Nucleus accumbens (tissue), 56 donors: ENCODE data around the gene PADI3.

Experiments used
- DNase-seq, 56 donors: peaks; one replicate each; lab custom pipeline; 2025; lab: John Stamatoyannopoulos, UW

The PADI3 gene, protein sequence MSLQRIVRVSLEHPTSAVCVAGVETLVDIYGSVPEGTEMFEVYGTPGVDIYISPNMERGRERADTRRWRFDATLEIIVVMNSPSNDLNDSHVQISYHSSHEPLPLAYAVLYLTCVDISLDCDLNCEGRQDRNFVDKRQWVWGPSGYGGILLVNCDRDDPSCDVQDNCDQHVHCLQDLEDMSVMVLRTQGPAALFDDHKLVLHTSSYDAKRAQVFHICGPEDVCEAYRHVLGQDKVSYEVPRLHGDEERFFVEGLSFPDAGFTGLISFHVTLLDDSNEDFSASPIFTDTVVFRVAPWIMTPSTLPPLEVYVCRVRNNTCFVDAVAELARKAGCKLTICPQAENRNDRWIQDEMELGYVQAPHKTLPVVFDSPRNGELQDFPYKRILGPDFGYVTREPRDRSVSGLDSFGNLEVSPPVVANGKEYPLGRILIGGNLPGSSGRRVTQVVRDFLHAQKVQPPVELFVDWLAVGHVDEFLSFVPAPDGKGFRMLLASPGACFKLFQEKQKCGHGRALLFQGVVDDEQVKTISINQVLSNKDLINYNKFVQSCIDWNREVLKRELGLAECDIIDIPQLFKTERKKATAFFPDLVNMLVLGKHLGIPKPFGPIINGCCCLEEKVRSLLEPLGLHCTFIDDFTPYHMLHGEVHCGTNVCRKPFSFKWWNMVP

DNA sequence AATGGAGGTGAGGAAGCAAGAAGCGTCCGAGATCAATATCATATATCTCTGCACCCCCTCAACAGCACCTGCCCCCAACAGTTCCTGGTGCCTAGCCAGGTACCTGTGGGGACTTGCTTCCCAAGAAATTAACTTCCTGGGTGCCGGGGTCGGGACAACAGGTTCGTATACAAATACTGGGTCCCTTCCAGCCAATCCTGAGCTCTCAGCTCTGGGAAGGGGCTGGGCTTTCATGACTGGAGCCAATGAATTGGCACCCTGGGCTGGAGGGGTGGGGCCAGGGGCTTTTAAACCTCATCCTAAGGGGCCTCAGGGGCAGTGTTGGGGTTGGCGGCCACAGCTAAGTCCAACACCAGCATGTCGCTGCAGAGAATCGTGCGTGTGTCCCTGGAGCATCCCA is at the start of gene PADI3:
TSS of gene PADI3 (plus strand) at position 318 of the 400 bp plus-strand sequence. CDS start at position 358, 40 bp downstream.
- DNase-seq: no peak

DNA sequence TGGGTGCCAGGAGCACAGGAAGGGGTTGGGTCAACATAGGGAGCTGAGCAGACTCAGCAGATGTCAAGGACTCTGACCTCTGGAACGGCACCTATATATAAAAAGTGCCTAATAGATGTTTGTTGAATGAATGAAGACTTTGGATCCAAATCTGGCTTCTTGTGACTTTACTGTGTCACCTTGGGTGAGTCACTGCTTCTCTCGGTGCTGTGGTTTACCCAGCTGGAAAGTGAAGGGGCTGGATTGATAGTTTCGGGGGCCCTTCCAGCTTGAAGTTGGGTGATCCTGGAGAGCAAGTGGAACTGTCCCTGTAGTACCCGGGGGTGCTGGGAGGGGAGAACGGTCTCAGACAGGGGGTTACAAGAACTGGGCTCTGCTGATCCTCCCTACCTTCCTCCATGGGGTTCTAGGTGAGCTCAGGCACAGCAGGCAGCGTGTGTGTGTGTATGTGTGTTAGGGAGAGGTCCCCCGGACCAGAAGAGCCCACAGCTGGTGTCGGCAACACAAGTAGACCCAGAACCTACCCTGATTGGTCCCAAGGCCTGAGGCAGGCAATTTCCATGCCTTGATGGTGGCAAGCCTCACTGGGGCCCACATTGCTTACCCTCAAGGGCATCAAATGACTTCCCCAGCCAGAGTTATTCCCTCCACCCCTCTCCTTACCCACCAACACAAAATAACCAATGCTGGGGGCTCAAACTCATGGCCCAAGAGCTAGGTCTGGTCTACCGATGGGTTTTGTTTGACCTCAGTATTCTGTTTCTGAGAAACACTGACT is 49.4 kb upstream of the PADI3 start:
- DNase-seq: no peak

DNA sequence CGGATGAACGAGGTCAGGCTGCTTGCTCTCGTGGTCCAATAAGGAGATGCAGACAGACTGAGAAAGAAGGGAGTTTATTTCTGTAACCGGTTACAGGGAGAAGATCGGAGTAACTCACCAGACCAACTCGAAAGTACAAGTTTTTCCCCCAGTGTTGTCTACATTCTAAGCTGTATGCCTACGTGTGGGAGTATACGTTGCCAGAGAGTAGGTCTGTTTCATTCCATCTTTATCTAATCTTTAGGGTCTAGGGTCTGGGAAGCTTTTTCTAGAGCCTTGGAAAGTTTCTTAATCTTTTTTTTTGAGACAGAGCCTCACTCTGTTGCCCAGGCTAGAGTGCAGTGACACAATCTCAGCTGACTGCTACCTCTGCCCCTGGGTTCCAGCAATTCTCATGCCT is 48.7 kb upstream of the PADI3 start:
- DNase-seq: no peak

DNA sequence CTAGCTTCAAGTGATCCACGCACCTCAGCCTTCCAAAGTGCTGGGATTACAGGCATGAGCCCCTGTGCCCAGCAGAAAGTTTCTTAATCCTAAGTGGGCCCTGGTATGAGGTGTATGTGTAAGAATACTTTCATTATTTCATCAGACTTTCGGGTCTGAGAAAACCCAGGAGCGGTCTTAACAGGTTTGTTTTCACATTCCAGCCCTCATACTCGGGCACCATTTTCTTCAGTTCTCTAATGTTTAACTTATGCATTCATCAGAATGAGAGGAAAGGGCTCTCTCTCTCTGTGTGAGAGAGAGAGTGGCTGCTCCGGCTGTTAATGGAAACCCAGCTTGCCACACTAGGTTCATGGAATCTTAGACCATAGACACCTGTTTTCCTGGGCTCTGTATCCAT is 48.1 kb upstream of the PADI3 start:
- DNase-seq: no peak

DNA sequence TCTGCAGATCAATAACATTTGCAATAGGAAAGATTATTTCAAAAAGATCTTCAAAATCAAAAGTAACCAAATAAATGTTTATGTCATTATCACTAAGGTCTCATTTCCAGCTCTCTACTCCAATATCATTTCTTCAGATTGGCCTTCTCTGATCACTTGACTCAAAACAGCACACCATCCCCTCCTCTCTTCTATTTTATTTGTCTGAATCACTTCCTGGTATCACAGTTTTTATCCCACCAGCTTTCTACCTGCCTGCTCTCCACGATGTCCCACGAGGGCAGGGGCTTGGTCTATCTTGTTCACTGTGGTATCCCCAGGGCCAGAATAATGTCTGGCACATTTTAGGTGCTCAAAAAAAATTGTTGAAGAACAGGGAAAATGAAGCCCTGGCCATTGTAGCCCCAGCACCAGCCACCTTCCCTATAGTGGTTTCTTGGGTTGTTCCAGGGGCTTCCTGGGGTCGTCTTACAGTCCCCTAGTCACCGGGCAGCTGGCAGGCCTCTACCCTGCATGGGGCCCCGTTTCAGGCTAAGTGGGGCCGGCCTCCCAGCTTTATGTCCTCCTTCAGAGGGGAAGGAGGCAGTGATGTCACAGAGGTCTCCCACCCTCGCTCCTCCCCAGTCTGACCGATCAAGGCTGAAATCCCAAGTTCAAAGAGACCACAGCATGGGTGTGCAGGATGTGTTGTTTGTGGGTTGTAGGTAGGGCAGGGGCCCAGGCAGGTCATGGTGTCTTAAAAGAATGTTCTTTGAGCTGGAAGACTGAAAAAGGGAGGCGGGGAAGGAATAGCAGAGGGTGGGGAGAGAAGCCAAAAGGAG is 47.5 kb upstream of the PADI3 start:
- no peak for DNase-seq

DNA sequence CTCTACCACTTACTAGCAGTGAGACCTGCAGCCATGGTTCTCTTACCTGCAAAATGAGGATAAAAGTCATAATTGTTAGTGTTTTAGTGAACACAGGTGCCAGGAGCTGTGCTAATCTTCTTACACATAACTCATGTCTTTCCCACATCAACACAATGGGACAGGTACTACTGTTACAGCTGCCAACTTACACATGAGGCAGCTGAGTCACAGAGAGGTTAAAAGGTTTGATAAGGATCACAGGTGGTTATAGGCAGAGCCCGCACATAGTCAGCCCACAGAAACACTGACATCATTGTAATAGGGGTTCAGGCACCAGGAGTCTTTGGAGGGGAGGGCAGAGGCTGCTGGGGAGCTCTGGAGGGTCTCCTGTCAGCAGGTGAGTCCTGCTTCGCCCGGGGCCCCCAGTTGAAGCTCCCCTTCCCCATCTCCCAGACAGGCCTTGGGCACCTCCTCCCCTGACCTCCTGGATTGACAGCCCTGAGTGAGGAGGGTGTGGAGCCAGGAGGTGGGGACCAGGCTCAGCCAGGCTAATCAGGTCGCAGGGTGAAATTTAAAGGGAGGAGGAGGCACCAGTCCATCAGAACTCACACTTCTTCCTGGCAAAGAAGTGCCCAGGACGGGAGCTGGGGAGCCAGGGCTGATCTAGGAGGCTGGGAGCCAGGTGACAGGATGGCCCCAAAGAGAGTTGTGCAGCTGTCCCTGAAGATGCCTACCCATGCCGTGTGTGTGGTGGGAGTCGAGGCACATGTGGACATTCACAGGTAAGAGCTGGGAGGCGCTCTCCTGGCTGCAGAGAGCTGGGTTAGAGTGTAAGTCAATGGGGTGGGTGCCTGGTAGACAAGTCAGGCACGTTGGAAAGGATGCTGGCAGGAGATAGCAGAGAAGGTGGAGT is 44.1 kb upstream of the PADI3 start, which contains the start of gene PADI1:
TSS of gene PADI1 (plus strand) at position 583 of the 895 bp plus-strand sequence. CDS start at position 673, 90 bp downstream.
- DNase-seq: no peak

DNA sequence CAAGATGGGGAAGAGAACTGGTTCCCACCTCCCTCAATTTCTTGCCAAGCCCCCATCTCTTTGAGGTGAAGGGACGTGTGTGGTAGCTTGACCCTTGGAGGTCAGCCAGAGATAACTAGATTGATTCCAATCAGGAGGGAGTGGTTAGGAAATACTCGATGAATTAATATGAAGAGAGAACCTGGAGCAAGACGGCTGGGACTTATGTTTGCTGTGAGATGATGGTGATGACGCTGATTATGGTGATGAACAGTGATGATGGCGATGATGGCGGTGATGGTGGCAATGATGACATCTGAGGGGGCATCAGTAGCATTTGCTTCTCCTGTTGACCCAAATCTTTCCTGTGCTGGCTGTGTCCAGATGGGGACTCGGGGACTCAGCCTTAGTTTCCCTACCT is 43.2 kb upstream of the PADI3 start:
- no peak for DNase-seq

DNA sequence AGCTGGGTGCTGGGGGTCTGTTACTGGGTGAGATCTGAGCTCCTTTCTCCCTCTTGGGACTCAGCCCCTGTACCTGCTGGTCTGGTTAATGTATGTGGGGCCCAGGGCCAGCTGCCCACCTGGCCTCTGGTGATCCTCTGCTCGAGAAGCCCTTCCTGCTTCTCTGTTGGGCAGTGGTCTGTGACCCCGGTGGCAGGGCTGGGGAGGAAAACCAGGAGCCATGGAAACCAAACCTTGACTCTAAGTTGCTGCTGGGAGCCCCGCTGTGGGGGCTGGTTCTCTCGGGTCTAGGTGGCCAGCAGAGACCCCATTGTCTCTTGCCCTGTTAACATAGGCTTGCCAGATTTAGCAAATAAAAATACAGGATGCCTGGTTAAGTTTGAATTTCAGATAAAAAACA is 42.7 kb upstream of the PADI3 start:
- DNase-seq: no peak

DNA sequence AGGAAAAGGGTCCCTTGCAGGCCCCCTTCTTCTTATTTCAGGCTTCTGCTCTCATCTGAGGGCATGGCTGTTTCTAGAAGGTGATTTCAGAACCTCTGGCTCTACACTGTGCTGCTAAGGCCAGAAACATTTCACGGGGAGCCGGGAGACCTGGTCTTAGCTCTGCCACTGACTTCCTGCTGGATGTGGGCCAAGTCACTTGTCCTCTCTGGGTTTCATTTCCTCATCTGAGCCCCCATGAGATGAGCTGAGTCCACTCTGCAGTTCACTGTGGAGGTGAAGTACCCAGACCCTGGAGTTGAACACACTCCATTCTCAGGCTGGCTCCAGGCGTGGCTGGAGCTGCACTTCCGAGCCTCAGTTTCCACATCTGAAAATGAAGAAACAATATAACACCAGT is 41.9 kb upstream of the PADI3 start:
- peak in 30 of 56 donors; percentile 2 to 56 (median 10) for DNase-seq

DNA sequence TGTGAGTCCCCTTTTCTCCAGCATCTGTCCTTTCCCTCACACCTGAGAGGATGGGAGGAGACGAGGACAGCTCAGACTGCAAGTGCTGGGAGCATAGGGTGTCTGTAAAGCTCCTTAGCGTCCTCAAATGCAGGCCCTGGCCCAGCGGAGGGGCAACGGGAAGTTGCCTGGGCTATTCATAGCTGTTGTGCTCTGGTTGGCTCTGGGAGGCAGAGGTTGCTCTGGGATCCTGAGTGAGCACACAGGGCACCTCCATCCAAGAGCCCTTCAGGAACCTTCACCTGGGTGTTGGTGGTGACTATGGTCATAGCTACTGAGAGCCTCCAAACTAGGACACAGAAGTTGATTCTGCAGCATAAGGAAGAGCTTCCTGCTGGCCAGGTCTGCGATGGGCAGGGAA is 41.4 kb upstream of the PADI3 start:
- DNase-seq: peak in 2 of 56 donors; percentile 11 to 27

DNA sequence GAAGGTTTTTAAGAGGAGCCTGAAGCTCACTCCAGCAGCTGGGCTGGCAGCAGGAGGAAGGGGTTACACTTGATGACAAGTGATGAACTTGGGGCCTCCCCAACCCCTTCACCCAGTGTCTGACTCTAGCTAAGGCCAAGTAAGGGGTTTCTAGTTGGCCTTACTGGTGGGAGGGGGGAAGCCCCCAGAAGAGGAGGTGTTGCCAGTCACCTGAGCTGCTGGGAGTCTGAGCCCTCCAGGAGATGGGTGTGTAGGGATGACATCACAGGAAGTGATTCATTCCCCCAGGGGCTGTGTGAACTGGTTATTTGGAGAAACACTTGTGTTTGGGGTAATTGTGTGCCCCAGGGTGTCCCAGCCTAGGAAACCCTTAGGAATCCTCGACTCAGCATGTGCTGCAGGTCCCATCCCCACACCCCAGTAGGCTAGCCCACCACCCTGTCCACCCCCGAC is 40.9 kb upstream of the PADI3 start:
- DNase-seq: peak in 3 of 56 donors; percentile 1 to 32 (median 4)

DNA sequence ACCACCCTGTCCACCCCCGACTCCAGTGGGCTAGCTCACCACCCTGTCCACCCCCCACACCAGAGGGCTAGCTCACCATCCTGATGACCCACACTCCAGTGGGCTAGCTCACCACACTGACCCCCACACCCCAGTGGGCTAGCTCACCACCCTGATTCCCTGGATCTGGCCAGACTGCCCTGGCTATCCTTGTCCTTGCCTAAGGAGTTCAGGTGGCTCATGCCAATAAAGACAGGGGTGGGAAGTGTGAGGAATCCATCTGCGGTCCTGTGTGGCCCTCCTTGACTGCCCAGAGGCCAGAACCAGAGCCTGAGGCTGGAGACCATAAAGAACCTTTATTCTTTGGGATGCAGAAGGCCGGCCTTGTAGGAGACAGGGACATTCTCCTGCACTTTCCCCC is 40.4 kb upstream of the PADI3 start:
- DNase-seq: peak in 1 of 56 donors; percentile 35

DNA sequence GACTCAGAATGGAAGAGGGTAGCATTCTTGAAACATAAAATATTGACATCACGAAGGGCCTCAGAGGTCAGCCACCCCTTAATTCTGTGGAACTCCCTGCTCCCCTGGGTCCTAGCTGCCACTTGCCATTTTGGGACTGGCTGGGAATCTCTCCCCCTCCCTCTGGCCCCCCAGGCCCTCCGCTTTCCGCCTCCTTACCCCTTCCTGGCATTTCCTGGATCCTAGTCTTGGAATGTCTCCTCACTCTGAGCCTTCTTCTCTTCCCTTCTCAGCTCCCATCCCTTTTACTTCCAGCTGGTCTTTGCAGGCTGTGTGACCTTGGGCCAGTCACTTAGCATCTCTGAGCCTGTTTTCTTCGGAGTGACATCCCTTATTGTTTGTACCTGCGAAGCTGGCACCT is 39.5 kb upstream of the PADI3 start:
- no peak for DNase-seq

DNA sequence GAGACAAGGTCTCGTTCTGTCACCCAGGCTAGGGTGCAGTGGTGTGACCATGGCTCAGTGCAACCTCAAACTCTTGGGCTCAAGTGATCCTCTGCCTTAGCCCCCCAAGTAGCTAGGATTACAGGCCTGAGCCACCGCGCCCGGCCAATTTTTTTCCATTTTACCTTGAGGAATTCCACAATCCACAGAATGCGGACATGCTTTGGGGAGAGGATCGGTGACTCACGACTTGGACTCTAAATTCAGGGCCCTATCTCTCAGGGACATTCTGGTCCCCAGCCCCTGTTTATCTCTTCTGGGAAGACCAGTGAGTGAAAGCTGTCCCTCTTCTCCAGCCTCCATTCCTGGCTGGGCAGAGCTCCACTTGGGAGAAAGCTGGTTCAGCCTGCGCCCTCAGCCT is 38.7 kb upstream of the PADI3 start:
- DNase-seq: no peak

DNA sequence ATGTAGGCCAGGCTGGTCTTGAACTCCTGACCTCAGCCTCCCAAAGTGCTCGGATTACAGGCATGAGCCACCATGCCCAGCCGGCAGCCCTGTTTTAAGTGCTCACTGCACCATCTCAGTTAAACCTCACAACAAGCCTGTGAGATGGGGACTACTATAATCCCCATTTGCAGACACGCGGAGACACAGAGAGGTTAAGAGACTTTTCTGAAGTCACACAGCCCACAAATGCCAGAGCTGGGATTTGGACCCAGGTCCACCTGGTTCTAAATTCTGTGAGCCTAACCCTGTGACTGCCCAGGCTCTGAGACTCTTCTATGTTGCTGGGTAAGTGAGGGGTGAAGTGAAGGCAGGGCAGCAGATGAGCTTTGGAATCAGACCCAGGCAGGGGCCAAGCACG is 37.5 kb upstream of the PADI3 start:
- DNase-seq: no peak

DNA sequence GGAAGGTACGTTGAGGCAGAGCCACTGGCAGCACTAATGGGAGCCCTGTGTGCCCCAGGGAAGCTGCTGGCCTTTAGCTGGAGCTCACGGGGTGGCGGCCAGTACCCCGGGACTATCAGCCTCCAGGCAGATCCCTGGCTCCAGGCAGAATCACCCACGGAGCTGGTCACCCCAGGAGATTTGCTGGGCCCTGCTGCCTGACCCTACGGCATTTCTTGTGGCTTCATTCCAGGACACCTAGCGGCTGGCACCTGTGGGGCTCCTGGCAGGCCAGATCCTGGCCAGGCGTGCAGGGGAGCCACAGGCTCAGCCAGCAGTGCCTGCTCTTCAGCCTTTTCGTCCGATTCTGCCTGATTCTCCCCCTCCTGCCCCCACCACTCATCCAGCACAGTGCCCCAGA is 36.9 kb upstream of the PADI3 start:
- no peak for DNase-seq

DNA sequence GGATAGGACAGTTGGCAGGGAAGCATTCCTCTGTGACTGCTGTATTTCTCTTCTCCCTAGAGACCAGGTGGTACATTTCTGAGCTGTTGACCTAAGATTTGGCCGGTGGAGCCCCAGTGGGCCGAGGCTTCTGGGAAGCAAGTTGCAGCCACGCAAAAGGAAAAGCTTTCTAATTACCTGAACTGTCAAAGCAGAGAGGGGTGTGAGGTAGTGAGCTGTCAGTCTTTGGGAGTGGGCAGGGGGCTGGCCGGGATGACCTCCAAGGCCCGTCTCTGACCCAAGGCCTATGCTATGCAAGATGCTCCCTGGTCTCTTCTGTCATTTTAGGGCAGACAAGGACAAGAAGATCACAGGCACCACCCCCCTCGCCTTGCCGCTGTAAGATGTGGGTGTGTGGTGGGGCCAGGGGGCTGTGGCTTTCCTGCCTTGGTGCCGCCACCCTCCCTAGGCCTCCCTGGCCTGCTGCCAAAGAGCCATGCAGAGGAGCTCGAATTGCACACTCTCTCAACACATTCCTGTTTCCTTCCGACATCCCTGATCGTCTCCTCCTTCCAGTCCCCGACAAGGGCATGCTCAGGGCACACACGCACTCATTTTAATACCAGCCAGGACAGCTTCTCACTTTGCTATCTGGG is 36.3 kb upstream of the PADI3 start:
- peak in 2 of 56 donors; percentile 15 to 35 for DNase-seq

DNA sequence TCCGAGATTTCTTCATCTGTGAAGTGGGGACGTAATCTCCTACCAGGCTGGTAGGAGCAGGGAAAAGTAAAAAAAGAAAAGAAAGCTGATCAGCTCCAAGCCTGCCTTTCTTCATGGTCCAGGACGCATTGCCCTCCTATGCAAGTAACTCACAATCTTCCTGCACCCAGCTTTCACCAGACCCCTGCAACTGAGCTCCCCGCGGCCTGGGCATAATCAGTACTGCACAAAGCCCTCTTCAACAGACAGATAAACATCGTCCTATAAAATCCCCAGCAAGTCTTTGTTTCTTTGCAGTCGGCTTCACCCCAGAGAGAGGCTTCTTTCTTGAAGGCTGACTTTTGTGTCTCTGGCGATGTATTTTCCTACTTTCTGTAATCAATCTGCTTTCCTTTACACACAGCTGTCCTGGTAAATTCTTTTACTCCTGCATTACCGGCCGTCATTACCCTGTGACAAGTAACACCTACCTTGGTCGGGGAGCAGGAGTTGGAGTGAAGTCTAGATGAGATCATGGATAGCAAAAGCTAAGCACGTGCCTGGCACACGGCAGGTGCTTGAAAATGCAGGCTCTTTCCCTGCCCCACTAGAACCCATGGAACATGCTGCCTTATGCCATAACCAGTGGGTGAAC is 35.6 kb upstream of the PADI3 start:
- DNase-seq: no peak
